Measurements from ENCODE around the gene SLC25A39. TPM values are rescaled to one million over a fixed set of nuclear protein-coding genes. Genes with fewer than 3 reads are reported as not detected.

SLC25A39 gene
- total and polyA plus RNA-seq, 9 of the 15 experiments (the other 6 are each of a cell fraction or from before 2014, with no cell fraction given) = 4.8 to 267 (median 140) TPM

- no peak for TF ChIP-seq MLLT1 (IDR thresholded peaks at IDR 0.05)
These were observed 26.6 kb downstream of the SLC25A39 start (continued) for GRCh38 chr17:44297975-44298374.

DNA sequence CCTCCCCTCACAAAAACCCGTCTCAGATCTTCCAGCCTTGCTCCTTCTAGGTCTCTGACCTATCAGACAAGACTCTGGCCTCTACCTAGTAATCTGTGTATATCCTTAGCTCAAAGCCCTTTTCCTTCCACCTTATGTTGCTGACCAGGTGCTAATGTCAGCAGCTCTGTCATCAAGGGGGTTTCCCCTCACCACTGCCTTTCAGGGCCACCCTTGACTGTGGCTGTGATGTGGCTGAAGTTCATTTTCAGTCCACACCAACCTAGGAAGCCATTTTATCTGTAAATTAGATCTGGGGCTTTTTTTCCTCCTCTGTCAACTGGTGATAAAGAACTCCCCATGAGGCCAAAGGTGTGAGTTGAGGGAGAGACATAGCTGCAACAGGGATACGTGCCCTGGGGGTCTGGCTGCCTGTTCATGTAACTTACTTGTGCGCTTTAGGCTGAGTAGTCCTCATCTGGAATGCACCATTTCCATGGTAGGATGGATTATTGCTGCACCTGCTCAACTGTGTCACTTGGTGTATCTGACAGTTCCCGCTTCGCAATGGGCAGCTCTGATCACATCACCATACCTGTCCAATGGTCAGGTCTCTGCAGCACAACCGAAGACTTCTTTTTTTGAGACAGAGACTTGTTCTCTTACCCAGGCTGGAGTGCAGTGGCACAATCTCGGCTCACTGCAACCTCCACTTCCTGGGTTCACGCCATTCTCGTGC, 31.0 kb downstream of the SLC25A39 start:
- CTCF ChIA-PET (ENCODE audit: low intra/inter-chr PET ratio) = no interaction called here
- intact Hi-C loops (cut with micrococcal nuclease) = no loop called here
- POLR2A ChIA-PET = interaction anchor here (0.7 kb wide), 1 partner anchor 77 kb away, joined by 4 read pairs; no protein-coding TSS in a partner anchor
- H3K27ac ChIP-seq (ENCODE audit: extremely low read depth, low read depth, low read length) = no peak overlapping the region
- TF ChIP-seq MITF (IDR thresholded peaks at IDR 0.05) (no peak), BCLAF1 (IDR thresholded peaks at IDR 0.05; ENCODE audit: borderline replicate concordance in 1 of 2, control insufficient read depth in 1 of 2, low read depth in 2 of 2, low read length in 1 of 2) (no peak), PRDM10 (IDR thresholded peaks at IDR 0.05; ENCODE audit: partially characterized antibody) (peak; percentile 52)
- H3K79me2 ChIP-seq (ENCODE audit: control insufficient read depth, insufficient read depth, low read length) = no peaks in the 10 kb centered on the region
- no peaks in the 10 kb centered on the region for H3K9me1 ChIP-seq (ENCODE audit: control insufficient read depth, insufficient read depth, low read length)
- H3K4me3 ChIP-seq = no peak overlapping the region
- no peak overlapping the region for H3K4me2 ChIP-seq (ENCODE audit: insufficient read depth, low read length)
- in situ Hi-C loops (cut with MboI) = no loop called here
- no peak overlapping the region for H3K9ac ChIP-seq (ENCODE audit: insufficient read depth in 1 of 2, low read depth in 2 of 2, low read length in 2 of 2)
- H3K27me3 ChIP-seq (ENCODE audit: control insufficient read depth in 2 of 2, insufficient read depth in 2 of 2, low read length in 2 of 2) = no peaks in the 10 kb centered on the region
- no peaks in the 10 kb centered on the region for H4K20me1 ChIP-seq (replicated peaks; ENCODE audit: control insufficient read depth, insufficient read depth, low read length)
- 52% methylated on average over 9 of the region's 9 CpGs for WGBS (ENCODE audit: insufficient coverage, low coverage, missing lambda C conversion rate)
- H3K36me3 ChIP-seq (ENCODE audit: control insufficient read depth, insufficient read depth, low read length) = no peaks in the 10 kb centered on the region
- H3K4me1 ChIP-seq (replicated peaks in 1 of 2; ENCODE audit: control insufficient read depth in 2 of 2, insufficient read depth in 2 of 2, low read length in 2 of 2) = peaks cover 17 to 22% of the 10 kb centered on the region in 2 experiments
- H2AFZ ChIP-seq (ENCODE audit: low read depth, low read length) = no peak overlapping the region
- no peak for ATAC-seq
- BruUV-seq (replicated peaks) = no TSS peak
- no peaks in the 10 kb centered on the region for H3K9me3 ChIP-seq (replicated peaks; ENCODE audit: control insufficient read depth, insufficient read depth, low read depth, low read length)
- DNase-seq (ENCODE audit: extremely low read depth in 1 of 4, low spot score in 3 of 4) = no peak
- no peak for FAIRE-seq
